Right lobe of liver (tissue), 6 donors: Measurements from ENCODE around the gene TRIM4. TPM values are rescaled to one million over a fixed set of nuclear protein-coding genes. Genes with fewer than 3 reads are reported as not detected.
A peak's percentile ranks its signal among the peaks of the same experiment; 100 is the strongest.
"Not testable (repeated sequence)": the region's sequence is repeated elsewhere in the genome, so short reads cannot be mapped to it uniquely, and the experiment has no call there.

Experiments
- ATAC-seq, 4 donors: fragments of 200-7000 bp; cut with Tn5 transposase; one replicate each; pipeline ENCODE4 v1.9.1; 2020; ENCODE audit warnings: mild to moderate bottlenecking in 4 of 4, moderate library complexity in 4 of 4
- DNase-seq, 3 donors: peaks; one replicate each; pipeline ENCODE4 v3.0.0-alpha.2; 2020
- H3K27ac ChIP-seq, 3 donors: fragments of 200-600 bp; one replicate each; pipeline ENCODE4 v1.8.0; 2022
- H3K27me3 ChIP-seq, 2 donors: fragments of 200-600 bp; one replicate each; pipeline ENCODE4 v1.8.0; 2022
- H3K36me3 ChIP-seq, 4 donors: fragments of 200-600 bp; sonication (generic) in 1 of 4; one replicate each; pipeline versions ENCODE4 v1.5.1 to v1.8.0; 2017 to 2022; ENCODE audit warnings: control low read depth in 1 of 4
- H3K4me1 ChIP-seq, 4 donors: fragments of 200-600 bp; sonication (generic) in 1 of 4; one replicate each; pipeline versions ENCODE4 v1.5.1 to v1.8.0; 2017 to 2022; ENCODE audit warnings: control low read depth in 1 of 4
- H3K4me3 ChIP-seq, 3 donors: fragments of 200-600 bp; one replicate each; pipeline ENCODE4 v1.8.0; 2022
- H3K9me3 ChIP-seq, 4 donors: fragments of 200-600 bp; sonication (generic) in 1 of 4; one replicate each; pipeline versions ENCODE4 v1.5.1 to v1.8.0; 2017 to 2022; ENCODE audit warnings: control low read depth in 1 of 4
- POLR2A ChIP-seq: fragments of 450-650 bp; IDR thresholded peaks from one replicate; pipeline ENCODE4 v1.6.1; 2017; ENCODE audit warnings: antibody characterized with exemption, mild to moderate bottlenecking
- WGBS: methylation state at CpG from one replicate; pipeline ENCODE4 v1.1.6; 2018; ENCODE audit warnings: low coverage, low lambda C conversion rate; ENCODE audit not compliant: insufficient coverage; ENCODE audit errors: missing lambda C conversion rate; 5-methylcytosine and 5-hydroxymethylcytosine counted together
- intact Hi-C, 2 donors: fragments of 100-400 bp; cut with DNase I; formaldehyde crosslinking; loops; one replicate each; pipeline versions ENCODE4 v1.11.2 to v1.14.1; 2022
- long read RNA-seq: library from polyadenylated mRNA; unstranded; transcript quantifications from one replicate; pipeline ENCODE4 v2.0.0, GENCODE V29; 2019
- total RNA-seq, 6 experiments: library from RNA; depleted of rRNA in 2 of 6; stranded (reverse); fragments of >200 nt in 2 of 6; fragmentation: NEBNext Ultra II Directional in 3 of 6; extraction: Animal tissue kit (Norgen Biotek cat#: 25700) in 3 of 6; gene quantifications; one replicate each; pipeline versions ENCODE4 v1.1.0 to v1.2.4, GENCODE V29; 2016 to 2023
- TF ChIP-seq, protein P1 (sequence below), 4 donors: fragments of 200-600 bp in 3 of 4; fragments of 450-650 bp in 1 of 4; IDR thresholded peaks; one replicate each; pipeline versions ENCODE4 v1.5.1 to v1.8.0; 2016 to 2022; ENCODE audit warnings: antibody characterized with exemption in 4 of 4, mild to moderate bottlenecking in 2 of 4
- donor health status: DM: no; HTN: yes; CAD: no.
- donor health status: DM: no; HTN: no; CAD: no.
- donor health status: DM: no; HTN: no; CAD: no.
- donor health status: DM: no; HTN: yes; CAD: no.
- donor health status: DM: no; HTN: yes; CAD: no.

Gene TRIM4, protein sequence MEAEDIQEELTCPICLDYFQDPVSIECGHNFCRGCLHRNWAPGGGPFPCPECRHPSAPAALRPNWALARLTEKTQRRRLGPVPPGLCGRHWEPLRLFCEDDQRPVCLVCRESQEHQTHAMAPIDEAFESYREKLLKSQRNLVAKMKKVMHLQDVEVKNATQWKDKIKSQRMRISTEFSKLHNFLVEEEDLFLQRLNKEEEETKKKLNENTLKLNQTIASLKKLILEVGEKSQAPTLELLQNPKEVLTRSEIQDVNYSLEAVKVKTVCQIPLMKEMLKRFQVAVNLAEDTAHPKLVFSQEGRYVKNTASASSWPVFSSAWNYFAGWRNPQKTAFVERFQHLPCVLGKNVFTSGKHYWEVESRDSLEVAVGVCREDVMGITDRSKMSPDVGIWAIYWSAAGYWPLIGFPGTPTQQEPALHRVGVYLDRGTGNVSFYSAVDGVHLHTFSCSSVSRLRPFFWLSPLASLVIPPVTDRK
- 10 to 100 TPM; 13.3 to 22.6 (median 16.3) TPM for total RNA-seq
- long read RNA-seq, partial matches to known transcripts = 4 of 7 reads
- long read RNA-seq, other reads (novel, unspliced or antisense) = 0 of 7 reads

DNA sequence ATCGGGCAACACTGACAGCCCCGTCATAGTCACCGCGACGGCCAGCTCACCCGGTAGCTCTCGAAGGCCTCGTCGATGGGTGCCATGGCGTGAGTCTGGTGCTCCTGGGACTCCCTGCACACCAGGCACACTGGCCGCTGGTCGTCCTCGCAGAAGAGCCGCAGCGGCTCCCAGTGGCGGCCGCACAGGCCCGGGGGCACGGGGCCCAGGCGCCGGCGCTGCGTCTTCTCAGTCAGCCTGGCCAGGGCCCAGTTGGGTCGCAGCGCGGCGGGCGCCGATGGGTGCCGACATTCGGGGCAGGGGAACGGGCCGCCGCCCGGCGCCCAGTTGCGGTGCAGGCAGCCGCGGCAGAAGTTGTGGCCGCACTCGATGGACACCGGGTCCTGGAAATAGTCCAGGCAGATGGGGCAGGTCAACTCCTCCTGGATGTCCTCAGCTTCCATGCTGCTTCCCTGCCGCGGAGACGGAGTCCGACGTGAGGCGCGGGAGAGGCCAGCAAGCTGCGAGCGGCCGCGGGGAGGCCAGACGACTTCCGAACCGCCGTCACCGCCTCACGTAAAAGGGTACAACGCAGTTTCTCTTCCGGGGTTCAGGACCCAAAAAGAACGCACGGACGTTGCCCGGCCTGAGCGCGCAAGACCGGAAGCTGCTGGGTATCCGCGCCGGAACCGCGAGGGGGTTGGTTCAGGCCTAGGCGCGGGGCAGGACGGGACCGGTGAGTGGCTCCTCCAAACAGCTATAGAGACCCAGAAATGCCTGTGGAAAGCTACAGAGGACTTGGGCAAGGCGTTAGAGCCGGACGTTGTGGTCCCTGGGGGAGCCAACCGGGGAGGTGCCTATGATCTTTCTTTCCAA is at the start of gene TRIM4:
Gene TRIM4 (minus strand): TSS at position 572 of the 855 bp plus-strand sequence. CDS start 129 bp downstream, at position 443.
- DNase-seq (peak; percentile 92 to 96 (median 95)), ATAC-seq (peak; percentile 97 to 99 (median 98))
- H3K4me1 ChIP-seq = peaks cover 0 to 33% (median 13%) of the 10 kb centered on the region in 4 donors
- peak within 1 kb of the TSS; percentile 83 to 92 (median 91) for H3K27ac ChIP-seq
- intact Hi-C loops = loop anchor here in 1 of 2 donors (10.0 kb wide), 1 partner anchor 136 kb away; no protein-coding TSS in a partner anchor
- WGBS = 9% methylated on average over 13 of the region's 81 CpGs
- peak; percentile 92 for TF ChIP-seq POLR2A
- TF ChIP-seq, protein P1, sequence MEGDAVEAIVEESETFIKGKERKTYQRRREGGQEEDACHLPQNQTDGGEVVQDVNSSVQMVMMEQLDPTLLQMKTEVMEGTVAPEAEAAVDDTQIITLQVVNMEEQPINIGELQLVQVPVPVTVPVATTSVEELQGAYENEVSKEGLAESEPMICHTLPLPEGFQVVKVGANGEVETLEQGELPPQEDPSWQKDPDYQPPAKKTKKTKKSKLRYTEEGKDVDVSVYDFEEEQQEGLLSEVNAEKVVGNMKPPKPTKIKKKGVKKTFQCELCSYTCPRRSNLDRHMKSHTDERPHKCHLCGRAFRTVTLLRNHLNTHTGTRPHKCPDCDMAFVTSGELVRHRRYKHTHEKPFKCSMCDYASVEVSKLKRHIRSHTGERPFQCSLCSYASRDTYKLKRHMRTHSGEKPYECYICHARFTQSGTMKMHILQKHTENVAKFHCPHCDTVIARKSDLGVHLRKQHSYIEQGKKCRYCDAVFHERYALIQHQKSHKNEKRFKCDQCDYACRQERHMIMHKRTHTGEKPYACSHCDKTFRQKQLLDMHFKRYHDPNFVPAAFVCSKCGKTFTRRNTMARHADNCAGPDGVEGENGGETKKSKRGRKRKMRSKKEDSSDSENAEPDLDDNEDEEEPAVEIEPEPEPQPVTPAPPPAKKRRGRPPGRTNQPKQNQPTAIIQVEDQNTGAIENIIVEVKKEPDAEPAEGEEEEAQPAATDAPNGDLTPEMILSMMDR (IDR thresholded peaks at IDR 0.05) = peak in 2 of 4 donors; percentile 20 to 35
- H3K27me3 ChIP-seq = no peaks in the 10 kb centered on the region
- peaks cover 0 to 11% (median 0%) of the 10 kb centered on the region in 4 donors for H3K36me3 ChIP-seq
- no peaks in the 10 kb centered on the region for H3K9me3 ChIP-seq
- H3K4me3 ChIP-seq = peak within 1 kb of the TSS; percentile 90 to 97 (median 91)

DNA sequence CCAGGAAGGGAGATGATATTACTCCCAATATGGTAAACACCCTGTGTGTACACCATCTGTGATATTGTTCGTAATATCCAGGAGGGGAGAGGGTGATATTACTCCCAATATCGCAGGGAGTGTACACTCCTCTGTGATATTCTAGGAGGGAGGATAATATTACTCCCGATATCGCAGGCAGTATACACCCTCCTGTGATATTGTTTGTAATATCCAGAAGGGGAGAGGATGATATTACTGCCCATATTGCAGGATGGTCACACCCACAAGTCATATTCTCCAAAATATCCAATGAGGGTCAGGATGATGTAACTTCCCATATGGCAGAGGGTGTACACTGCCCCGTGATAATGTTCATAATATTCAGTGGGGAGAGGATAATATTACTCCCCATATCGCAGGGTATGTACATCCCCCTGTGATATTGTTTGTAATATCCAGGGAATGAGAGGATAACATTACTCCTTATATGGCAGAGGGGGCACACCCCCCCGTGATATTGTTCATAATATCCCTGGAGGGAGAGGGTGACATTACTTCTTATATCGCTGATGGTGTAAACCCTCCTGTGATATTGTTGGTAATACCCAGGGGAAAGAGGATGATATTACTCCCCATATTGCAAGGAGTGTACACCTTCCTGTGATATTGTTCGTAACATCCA is 39.4 kb upstream of the TRIM4 start:
- DNase-seq (no peak), ATAC-seq (no peak)
- no peak overlapping the region for H3K27ac ChIP-seq
- no peak overlapping the region for H3K4me3 ChIP-seq
- intact Hi-C loops = no loop called here
- no peaks in the 10 kb centered on the region for H3K9me3 ChIP-seq
- TF ChIP-seq, protein P1 (IDR thresholded peaks at IDR 0.05) = no peak
- no peak for TF ChIP-seq POLR2A
- peaks cover 0 to 13% (median 4%) of the 10 kb centered on the region in 4 donors for H3K4me1 ChIP-seq
- H3K36me3 ChIP-seq = no peaks in the 10 kb centered on the region
- WGBS = 73% methylated on average over 7 of the region's 9 CpGs
- H3K27me3 ChIP-seq = no peaks in the 10 kb centered on the region

DNA sequence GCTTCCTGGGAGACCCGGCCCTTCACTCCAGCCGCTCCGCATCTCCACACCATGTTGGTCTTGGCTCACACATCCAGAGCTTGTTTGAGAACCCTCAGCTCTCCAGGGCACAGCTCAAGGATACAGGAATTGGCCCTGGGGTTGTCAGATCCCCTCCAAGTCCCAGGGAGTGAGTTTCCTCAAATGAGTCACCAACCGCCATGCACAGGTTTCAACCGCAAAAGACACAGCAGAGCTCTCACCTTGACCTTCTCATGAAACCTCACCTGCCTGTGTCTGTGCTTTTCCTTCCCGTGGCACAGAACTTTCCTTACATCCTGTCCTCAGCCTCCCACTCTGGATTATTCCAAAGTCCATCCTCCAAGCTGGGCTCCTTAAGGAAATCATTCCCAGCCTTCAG is 35.9 kb upstream of the TRIM4 start:
- ATAC-seq = no peak
- H3K9me3 ChIP-seq = no peaks in the 10 kb centered on the region
- no peak for DNase-seq
- intact Hi-C loops = no loop called here
- WGBS = 60% methylated on average over 1 of the region's 6 CpGs
- no peak overlapping the region for H3K27ac ChIP-seq
- no peak overlapping the region for H3K4me3 ChIP-seq
- no peaks in the 10 kb centered on the region for H3K27me3 ChIP-seq
- no peaks in the 10 kb centered on the region for H3K36me3 ChIP-seq
- TF ChIP-seq POLR2A = no peak
- TF ChIP-seq, protein P1 (IDR thresholded peaks at IDR 0.05) = no peak
- H3K4me1 ChIP-seq = peaks cover 0 to 18% (median 7%) of the 10 kb centered on the region in 4 donors

DNA sequence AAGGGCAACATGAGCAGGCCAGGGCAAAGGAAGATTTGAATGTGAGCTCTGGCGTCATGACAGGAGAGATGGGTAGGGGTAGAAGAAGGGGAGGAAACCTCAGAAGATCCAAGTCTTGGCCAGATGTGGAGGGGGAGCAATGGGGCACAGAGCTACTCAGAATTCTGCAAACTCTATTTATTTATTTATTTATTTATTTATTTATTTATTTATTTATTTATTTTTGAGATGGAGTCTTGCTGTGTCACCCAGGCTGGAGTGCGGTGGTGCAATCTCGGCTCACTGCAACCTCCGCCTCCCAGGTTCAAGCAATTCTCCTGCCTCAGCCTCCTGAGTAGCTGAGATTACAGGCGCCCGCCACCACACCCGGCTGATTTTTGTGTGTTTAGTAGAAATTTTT is 35.3 kb upstream of the TRIM4 start:
- DNase-seq, intact Hi-C loops: not testable (repeated sequence)

More for the DNA sequence above, 35.3 kb upstream of the TRIM4 start:
- ATAC-seq, H3K27me3 ChIP-seq, H3K4me3 ChIP-seq, H3K36me3 ChIP-seq, H3K9me3 ChIP-seq: not testable (repeated sequence)
- H3K4me1 ChIP-seq = peaks cover 0 to 18% (median 7%) of the 10 kb centered on the region in 4 donors
- H3K27ac ChIP-seq = peak overlapping the region in 1 of 3 donors; percentile 68
- WGBS = 33% methylated on average over 3 of the region's 7 CpGs
